Fibroblast of the aortic adventitia (primary cell): Measurements from ENCODE around the gene TNFSF15. TPM values are rescaled to one million over a fixed set of nuclear protein-coding genes. Genes with fewer than 3 reads are reported as not detected.

Experiments
- DNase-seq: peaks from one replicate; pipeline ENCODE4 v3.0.0-alpha.2; 2010; ENCODE audit warnings: low read depth
- H3K4me3 ChIP-seq: 2 replicates; pipeline ENCODE4 v1.5.1; 2011; ENCODE audit warnings: low read depth, mild to moderate bottlenecking, control low read depth, low read length, moderate library complexity
- total RNA-seq: library from RNA; depleted of rRNA; stranded (reverse); fragments of >200 nt; gene quantifications from 2 replicates; pipeline ENCODE4 v1.2.3, GENCODE V29; 2012; ENCODE audit warnings: low replicate concordance
- TF ChIP-seq, protein P1 (sequence below): IDR thresholded peaks from 2 replicates; pipeline ENCODE4 v1.5.1; 2011; ENCODE audit warnings: mild to moderate bottlenecking, low read length, control low read depth, inconsistent platforms; ENCODE audit not compliant: insufficient read depth

Gene TNFSF15
- total RNA-seq, 1 donor = 2.4 TPM

DNA sequence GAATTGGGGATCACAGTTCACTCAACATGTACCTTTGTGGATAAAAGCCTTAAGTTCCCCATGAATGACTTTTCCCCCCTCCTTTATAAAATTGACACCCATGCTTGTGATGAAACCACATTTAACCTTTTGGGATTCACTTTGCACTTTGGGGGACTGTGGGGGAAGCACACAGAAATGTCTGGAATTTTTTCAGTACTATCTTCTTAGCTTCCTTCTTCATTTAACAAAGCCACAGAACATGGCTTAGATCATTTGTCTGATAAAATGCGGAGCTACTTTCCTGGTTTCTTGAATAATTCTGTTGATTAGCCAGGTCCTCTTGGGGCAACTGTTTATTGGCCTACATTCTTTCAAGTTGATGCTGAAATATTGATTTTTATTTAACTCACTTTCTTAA, 29.9 kb downstream of the TNFSF15 start:
- DNase-seq = no peak
- TF ChIP-seq, protein P1, sequence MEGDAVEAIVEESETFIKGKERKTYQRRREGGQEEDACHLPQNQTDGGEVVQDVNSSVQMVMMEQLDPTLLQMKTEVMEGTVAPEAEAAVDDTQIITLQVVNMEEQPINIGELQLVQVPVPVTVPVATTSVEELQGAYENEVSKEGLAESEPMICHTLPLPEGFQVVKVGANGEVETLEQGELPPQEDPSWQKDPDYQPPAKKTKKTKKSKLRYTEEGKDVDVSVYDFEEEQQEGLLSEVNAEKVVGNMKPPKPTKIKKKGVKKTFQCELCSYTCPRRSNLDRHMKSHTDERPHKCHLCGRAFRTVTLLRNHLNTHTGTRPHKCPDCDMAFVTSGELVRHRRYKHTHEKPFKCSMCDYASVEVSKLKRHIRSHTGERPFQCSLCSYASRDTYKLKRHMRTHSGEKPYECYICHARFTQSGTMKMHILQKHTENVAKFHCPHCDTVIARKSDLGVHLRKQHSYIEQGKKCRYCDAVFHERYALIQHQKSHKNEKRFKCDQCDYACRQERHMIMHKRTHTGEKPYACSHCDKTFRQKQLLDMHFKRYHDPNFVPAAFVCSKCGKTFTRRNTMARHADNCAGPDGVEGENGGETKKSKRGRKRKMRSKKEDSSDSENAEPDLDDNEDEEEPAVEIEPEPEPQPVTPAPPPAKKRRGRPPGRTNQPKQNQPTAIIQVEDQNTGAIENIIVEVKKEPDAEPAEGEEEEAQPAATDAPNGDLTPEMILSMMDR = no peak
- no peak overlapping the region for H3K4me3 ChIP-seq

DNA sequence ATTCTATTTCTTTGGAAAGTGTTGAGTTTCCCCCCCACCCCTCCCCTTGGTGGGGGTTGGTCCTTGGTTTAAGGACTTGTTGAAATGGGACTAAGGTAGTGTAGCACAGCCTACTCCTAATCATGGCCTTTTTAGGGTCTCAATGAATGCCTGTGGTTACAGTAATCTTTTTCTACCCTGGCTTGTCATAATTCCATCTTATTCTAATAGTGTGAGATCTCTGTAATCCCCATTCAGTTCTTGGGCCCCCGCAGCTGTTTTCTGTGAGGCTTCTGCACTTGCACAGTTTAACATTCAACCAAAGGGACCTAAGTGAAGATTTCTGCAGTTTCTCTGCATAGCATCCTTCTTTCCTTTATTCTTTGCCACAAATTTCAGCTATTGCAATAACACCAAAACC, 30.7 kb downstream of the TNFSF15 start:
- no peak for DNase-seq
- no peak overlapping the region for H3K4me3 ChIP-seq
- TF ChIP-seq, protein P1 = no peak

DNA sequence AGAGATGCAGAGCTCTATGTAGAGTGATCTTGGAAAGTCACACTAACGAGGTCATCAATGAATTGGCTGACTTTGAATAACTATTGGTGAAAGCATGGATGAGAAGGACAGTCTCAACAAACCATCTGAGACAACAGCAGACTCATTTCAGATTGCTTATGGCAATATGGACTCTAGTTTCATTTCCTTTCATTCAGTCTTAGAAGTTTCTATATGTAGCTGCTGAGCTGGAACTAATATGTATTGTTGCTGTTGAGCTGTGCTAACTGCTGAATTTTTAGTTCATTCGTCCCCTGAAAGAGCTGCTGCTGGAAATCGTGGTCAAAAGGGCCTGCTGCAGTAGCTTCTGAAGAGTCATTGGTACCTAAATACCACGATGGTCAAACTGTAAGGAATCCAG, 31.3 kb downstream of the TNFSF15 start:
- no peak for DNase-seq
- no peak overlapping the region for H3K4me3 ChIP-seq
- TF ChIP-seq, protein P1 = no peak

DNA sequence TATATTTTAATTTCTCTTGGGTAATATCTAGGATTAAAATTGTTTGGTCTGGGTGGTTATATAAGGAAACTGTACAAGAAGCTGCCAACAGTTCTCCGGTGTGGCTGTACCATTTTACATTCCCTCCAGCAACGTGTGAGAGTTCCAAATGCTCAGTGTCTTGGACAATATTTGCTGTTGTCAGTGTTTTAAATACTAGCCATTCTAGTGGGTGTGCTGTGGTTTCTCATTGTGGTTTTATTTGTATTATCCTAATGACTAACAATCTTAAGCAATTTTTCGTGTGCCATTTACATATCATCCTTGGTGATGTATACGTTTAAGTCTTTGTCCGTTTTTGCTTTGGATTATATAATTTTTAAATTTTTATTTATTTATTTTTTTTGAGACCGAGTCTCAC, 34.0 kb downstream of the TNFSF15 start:
- no peak overlapping the region for H3K4me3 ChIP-seq
- TF ChIP-seq, protein P1 = no peak
- DNase-seq = no peak

DNA sequence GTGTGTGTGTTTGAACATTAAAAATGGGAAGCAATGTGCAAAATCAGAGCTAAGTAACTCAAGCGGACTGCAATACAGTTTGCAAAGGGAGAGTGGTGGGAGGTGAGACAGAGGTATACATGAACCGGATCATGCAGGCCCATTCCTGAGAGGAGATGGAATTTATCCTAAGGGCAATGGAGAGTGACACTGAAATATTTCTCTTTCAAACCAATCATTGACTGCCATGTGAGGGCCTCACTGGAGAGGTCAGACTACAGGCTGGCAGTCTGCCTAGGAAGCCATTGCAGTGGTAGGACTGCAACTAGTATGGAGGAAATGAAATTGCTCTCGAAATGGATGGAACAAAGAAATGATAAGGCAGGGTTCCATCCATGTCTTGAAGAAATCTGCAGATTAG, 34.8 kb downstream of the TNFSF15 start:
- TF ChIP-seq, protein P1 = no peak
- no peak for DNase-seq
- no peak overlapping the region for H3K4me3 ChIP-seq

DNA sequence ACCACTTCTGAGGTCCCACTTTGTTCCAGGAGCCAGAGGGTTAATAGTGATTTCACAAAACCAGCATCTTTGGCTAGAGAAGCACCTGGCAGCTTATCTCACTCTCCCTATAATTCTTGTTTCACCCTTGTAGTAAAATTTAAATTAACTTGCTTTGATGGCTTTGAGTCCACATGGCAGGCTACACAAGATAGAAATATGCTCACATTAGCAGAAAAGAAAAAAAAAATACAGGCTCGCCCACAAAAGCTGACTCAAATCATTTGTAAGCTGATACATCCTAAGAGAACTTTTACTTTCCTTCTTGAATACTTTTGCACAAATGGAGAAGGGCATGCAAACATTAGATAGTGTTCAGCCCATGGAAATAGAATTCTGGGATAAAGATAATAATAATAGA, 36.2 kb downstream of the TNFSF15 start:
- H3K4me3 ChIP-seq = no peak overlapping the region
- peak; percentile 31 for DNase-seq
- TF ChIP-seq, protein P1 = no peak

DNA sequence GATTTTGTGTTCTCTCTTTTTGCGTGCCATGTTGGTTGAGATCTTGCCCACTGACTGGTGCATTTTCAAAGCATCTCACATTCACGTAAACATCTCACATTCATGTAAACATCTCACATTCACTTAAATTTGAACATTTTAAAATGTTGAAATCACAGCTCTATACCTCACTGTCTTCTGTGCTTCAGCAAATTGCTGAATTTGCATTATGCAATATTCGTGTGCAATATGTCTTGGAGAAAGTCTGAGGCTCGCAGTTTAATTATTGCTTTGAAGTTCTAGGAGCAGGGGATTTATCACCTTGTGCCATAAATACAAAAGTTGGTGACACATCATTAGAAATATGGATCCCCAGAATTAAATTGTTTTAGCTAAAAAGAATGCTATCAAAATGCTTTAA, 42.6 kb downstream of the TNFSF15 start:
- no peak overlapping the region for H3K4me3 ChIP-seq
- TF ChIP-seq, protein P1 = no peak
- no peak for DNase-seq
